WTC11 (cell line): ENCODE data around the gene CD226. TPM values are rescaled to one million over a fixed set of nuclear protein-coding genes. Genes with fewer than 3 reads are reported as not detected.
A peak's percentile ranks its signal among the peaks of the same experiment; 100 is the strongest.

Experiments
- ATAC-seq: fragments of 200-7000 bp; cut with Tn5 transposase; 2 replicates; pipeline ENCODE4 v1.10.0; 2021; ENCODE audit warnings: mild to moderate bottlenecking, moderate library complexity
- CTCF ChIA-PET: fragments of 300-600 bp; sonication (Branson Sonifier 250); formaldehyde crosslinking; loops from one replicate; lab custom pipeline; 2021; ENCODE audit warnings: antibody characterized with exemption; lab: Charles Lee
- POLR2A ChIA-PET: fragments of 350-600 bp; sonication (Branson Sonifier 250); formaldehyde crosslinking; loops from one replicate; lab custom pipeline; 2021; ENCODE audit warnings: antibody characterized with exemption; lab: Charles Lee
- DNase-seq: peaks from one replicate; pipeline ENCODE4 v3.0.0; 2021; ENCODE audit warnings: low spot score
- H3K27ac Mint-ChIP-seq: 2 replicates; pipeline ENCODE4 v1.8.0; 2021; ENCODE audit warnings: mixed read lengths
- H3K27me3 Mint-ChIP-seq: 2 replicates; pipeline ENCODE4 v1.8.0; 2021; ENCODE audit warnings: low read depth, mild to moderate bottlenecking, moderate library complexity, mixed read lengths
- H3K36me3 Mint-ChIP-seq: 2 replicates; pipeline ENCODE4 v1.8.0; 2021; ENCODE audit warnings: mixed read lengths
- H3K4me1 Mint-ChIP-seq: 2 replicates; pipeline ENCODE4 v1.8.0; 2022; ENCODE audit warnings: mixed read lengths
- H3K4me3 Mint-ChIP-seq: 2 replicates; pipeline ENCODE4 v1.8.0; 2021; ENCODE audit warnings: mild to moderate bottlenecking, moderate library complexity, mixed read lengths
- H3K9me3 Mint-ChIP-seq: 2 replicates; pipeline ENCODE4 v1.8.0; 2021; ENCODE audit warnings: mixed read lengths
- CREM ChIP-seq: sonication (generic); formaldehyde crosslinking; IDR thresholded peaks from 2 replicates; pipeline ENCODE4 v1.8.1; 2022; ENCODE audit warnings: mild to moderate bottlenecking, missing genetic modification reagents, moderate library complexity
- ESRRA ChIP-seq: sonication (generic); formaldehyde crosslinking; IDR thresholded peaks from 2 replicates; pipeline ENCODE4 v1.8.1; 2022; ENCODE audit warnings: mild to moderate bottlenecking, missing genetic modification reagents, borderline replicate concordance
- GRHL2 ChIP-seq: fragments of 250-450 bp; sonication (Bioruptor Pico); IDR thresholded peaks from 2 replicates; pipeline ENCODE4 v1.8.0; 2022; ENCODE audit warnings: mild to moderate bottlenecking, moderate library complexity; ENCODE audit not compliant: insufficient replicate concordance, severe bottlenecking
- IRF2 ChIP-seq: sonication (generic); formaldehyde crosslinking; IDR thresholded peaks from 2 replicates; pipeline ENCODE4 v1.8.0; 2022; ENCODE audit warnings: low read depth, missing genetic modification reagents, borderline replicate concordance
- MYBL2 ChIP-seq: sonication (generic); formaldehyde crosslinking; IDR thresholded peaks from 2 replicates; pipeline ENCODE4 v1.8.1; 2023; ENCODE audit warnings: mild to moderate bottlenecking, moderate library complexity, missing genetic modification reagents
- NFATC4 ChIP-seq: fragments of 250-450 bp; sonication (Bioruptor Pico); IDR thresholded peaks from 2 replicates; pipeline ENCODE4 v1.9.0; 2021; ENCODE audit warnings: mild to moderate bottlenecking
- NFYB ChIP-seq: sonication (generic); formaldehyde crosslinking; conservative IDR thresholded peaks from 2 replicates; pipeline ENCODE4 v1.8.0; 2022; ENCODE audit warnings: low read depth, missing genetic modification reagents
- SMAD3 ChIP-seq: sonication (generic); formaldehyde crosslinking; IDR thresholded peaks from 2 replicates; pipeline ENCODE4 v1.8.0; 2022; ENCODE audit warnings: missing genetic modification reagents, mild to moderate bottlenecking, borderline replicate concordance
- SMAD4 ChIP-seq: sonication (generic); formaldehyde crosslinking; IDR thresholded peaks from 2 replicates; pipeline ENCODE4 v1.8.0; 2022; ENCODE audit warnings: mild to moderate bottlenecking, missing genetic modification reagents
- TEAD4 ChIP-seq: sonication (generic); formaldehyde crosslinking; IDR thresholded peaks from 2 replicates; pipeline ENCODE4 v1.8.0; 2022; ENCODE audit warnings: mild to moderate bottlenecking, missing genetic modification reagents
- total RNA-seq: library from RNA; stranded (reverse); gene quantifications from 3 replicates; pipeline ENCODE4 v1.2.3, GENCODE V29; 2021
- TF ChIP-seq, protein P1 (sequence below): sonication (generic); formaldehyde crosslinking; IDR thresholded peaks from 2 replicates; pipeline ENCODE4 v1.8.1; 2023; ENCODE audit warnings: mild to moderate bottlenecking, moderate library complexity, missing genetic modification reagents
- TF ChIP-seq, protein P2 (sequence below): sonication (generic); formaldehyde crosslinking; IDR thresholded peaks from 2 replicates; pipeline ENCODE4 v1.8.1; 2022; ENCODE audit warnings: low read depth, mild to moderate bottlenecking, moderate library complexity, missing genetic modification reagents, borderline replicate concordance
- TF ChIP-seq, protein P3 (sequence below): sonication (generic); formaldehyde crosslinking; IDR thresholded peaks from 2 replicates; pipeline ENCODE4 v1.8.0; 2023; ENCODE audit warnings: missing genetic modification reagents, mild to moderate bottlenecking, borderline replicate concordance
- TF ChIP-seq, protein P4 (sequence below): fragments of 200-600 bp; IDR thresholded peaks from 2 replicates; pipeline ENCODE4 v1.8.0; 2022; ENCODE audit warnings: antibody characterized with exemption
- TF ChIP-seq, protein P5 (sequence below): fragments of 250-450 bp; sonication (Bioruptor Pico); IDR thresholded peaks from 2 replicates; pipeline ENCODE4 v2.1.2; 2022; ENCODE audit warnings: mild to moderate bottlenecking, moderate library complexity
- TF ChIP-seq, protein P6 (sequence below): fragments of 250-450 bp; sonication (Bioruptor Pico); IDR thresholded peaks from 2 replicates; pipeline ENCODE4 v1.9.0; 2021; ENCODE audit warnings: mild to moderate bottlenecking
- TF ChIP-seq, protein P7 (sequence below): sonication (generic); formaldehyde crosslinking; IDR thresholded peaks from 2 replicates; pipeline ENCODE4 v1.8.1; 2023; ENCODE audit warnings: mild to moderate bottlenecking, missing genetic modification reagents, borderline replicate concordance

The CD226 gene
- total RNA-seq, 1 experiment from 2014 or later, result 0.24 TPM

DNA sequence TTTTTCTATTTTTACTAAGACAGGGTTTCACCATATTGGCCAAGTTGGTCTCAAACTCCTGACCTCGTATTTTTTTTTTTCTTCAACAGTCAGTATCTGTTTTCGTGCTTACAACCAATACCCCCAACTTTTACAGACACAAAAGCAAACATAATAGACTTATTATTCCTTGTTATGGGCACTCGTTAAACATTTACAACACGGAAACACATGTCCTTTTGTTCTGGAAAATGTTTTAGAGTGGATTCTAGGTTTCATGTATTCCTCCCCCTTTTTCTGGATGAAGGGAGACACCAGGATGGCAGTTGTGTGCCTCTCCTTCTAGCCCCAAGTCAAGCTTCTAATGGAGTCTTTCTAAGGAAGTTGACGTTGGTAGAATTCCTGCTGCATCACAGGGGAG is 88.8 kb downstream of the CD226 start:
- CTCF ChIA-PET, result no interaction called here
- DNase-seq (no peak), ATAC-seq (no peak)
- H3K4me3 Mint-ChIP-seq, result no peak overlapping the region
- POLR2A ChIA-PET, result no interaction called here
- no peaks in the 10 kb centered on the region for H3K36me3 Mint-ChIP-seq
- H3K27ac Mint-ChIP-seq, result no peak overlapping the region
- TF ChIP-seq, protein P1, sequence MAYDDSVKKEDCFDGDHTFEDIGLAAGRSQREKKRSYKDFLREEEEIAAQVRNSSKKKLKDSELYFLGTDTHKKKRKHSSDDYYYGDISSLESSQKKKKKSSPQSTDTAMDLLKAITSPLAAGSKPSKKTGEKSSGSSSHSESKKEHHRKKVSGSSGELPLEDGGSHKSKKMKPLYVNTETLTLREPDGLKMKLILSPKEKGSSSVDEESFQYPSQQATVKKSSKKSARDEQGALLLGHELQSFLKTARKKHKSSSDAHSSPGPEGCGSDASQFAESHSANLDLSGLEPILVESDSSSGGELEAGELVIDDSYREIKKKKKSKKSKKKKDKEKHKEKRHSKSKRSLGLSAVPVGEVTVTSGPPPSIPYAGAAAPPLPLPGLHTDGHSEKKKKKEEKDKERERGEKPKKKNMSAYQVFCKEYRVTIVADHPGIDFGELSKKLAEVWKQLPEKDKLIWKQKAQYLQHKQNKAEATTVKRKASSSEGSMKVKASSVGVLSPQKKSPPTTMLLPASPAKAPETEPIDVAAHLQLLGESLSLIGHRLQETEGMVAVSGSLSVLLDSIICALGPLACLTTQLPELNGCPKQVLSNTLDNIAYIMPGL (CRISPR knock-in tag), result no peak
- TF ChIP-seq, protein P2, sequence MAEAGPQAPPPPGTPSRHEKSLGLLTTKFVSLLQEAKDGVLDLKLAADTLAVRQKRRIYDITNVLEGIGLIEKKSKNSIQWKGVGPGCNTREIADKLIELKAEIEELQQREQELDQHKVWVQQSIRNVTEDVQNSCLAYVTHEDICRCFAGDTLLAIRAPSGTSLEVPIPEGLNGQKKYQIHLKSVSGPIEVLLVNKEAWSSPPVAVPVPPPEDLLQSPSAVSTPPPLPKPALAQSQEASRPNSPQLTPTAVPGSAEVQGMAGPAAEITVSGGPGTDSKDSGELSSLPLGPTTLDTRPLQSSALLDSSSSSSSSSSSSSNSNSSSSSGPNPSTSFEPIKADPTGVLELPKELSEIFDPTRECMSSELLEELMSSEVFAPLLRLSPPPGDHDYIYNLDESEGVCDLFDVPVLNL (CRISPR knock-in tag), result no peak
- TF ChIP-seq IRF2 (CRISPR knock-in tag) (no peak), CREM (CRISPR knock-in tag) (no peak), ESRRA (CRISPR knock-in tag) (no peak), SMAD3 (CRISPR knock-in tag) (no peak), MYBL2 (CRISPR knock-in tag) (no peak), GRHL2 (CRISPR knock-in tag) (no peak)
- TF ChIP-seq, protein P3, sequence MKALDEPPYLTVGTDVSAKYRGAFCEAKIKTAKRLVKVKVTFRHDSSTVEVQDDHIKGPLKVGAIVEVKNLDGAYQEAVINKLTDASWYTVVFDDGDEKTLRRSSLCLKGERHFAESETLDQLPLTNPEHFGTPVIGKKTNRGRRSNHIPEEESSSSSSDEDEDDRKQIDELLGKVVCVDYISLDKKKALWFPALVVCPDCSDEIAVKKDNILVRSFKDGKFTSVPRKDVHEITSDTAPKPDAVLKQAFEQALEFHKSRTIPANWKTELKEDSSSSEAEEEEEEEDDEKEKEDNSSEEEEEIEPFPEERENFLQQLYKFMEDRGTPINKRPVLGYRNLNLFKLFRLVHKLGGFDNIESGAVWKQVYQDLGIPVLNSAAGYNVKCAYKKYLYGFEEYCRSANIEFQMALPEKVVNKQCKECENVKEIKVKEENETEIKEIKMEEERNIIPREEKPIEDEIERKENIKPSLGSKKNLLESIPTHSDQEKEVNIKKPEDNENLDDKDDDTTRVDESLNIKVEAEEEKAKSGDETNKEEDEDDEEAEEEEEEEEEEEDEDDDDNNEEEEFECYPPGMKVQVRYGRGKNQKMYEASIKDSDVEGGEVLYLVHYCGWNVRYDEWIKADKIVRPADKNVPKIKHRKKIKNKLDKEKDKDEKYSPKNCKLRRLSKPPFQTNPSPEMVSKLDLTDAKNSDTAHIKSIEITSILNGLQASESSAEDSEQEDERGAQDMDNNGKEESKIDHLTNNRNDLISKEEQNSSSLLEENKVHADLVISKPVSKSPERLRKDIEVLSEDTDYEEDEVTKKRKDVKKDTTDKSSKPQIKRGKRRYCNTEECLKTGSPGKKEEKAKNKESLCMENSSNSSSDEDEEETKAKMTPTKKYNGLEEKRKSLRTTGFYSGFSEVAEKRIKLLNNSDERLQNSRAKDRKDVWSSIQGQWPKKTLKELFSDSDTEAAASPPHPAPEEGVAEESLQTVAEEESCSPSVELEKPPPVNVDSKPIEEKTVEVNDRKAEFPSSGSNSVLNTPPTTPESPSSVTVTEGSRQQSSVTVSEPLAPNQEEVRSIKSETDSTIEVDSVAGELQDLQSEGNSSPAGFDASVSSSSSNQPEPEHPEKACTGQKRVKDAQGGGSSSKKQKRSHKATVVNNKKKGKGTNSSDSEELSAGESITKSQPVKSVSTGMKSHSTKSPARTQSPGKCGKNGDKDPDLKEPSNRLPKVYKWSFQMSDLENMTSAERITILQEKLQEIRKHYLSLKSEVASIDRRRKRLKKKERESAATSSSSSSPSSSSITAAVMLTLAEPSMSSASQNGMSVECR (CRISPR knock-in tag), result no peak
- TF ChIP-seq, protein P4, sequence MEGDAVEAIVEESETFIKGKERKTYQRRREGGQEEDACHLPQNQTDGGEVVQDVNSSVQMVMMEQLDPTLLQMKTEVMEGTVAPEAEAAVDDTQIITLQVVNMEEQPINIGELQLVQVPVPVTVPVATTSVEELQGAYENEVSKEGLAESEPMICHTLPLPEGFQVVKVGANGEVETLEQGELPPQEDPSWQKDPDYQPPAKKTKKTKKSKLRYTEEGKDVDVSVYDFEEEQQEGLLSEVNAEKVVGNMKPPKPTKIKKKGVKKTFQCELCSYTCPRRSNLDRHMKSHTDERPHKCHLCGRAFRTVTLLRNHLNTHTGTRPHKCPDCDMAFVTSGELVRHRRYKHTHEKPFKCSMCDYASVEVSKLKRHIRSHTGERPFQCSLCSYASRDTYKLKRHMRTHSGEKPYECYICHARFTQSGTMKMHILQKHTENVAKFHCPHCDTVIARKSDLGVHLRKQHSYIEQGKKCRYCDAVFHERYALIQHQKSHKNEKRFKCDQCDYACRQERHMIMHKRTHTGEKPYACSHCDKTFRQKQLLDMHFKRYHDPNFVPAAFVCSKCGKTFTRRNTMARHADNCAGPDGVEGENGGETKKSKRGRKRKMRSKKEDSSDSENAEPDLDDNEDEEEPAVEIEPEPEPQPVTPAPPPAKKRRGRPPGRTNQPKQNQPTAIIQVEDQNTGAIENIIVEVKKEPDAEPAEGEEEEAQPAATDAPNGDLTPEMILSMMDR, result no peak
- H3K4me1 Mint-ChIP-seq, result no peaks in the 10 kb centered on the region; the same call in 1 of the 2 replicates
- H3K9me3 Mint-ChIP-seq, result no peaks in the 10 kb centered on the region
- H3K27me3 Mint-ChIP-seq, result no peaks in the 10 kb centered on the region

DNA sequence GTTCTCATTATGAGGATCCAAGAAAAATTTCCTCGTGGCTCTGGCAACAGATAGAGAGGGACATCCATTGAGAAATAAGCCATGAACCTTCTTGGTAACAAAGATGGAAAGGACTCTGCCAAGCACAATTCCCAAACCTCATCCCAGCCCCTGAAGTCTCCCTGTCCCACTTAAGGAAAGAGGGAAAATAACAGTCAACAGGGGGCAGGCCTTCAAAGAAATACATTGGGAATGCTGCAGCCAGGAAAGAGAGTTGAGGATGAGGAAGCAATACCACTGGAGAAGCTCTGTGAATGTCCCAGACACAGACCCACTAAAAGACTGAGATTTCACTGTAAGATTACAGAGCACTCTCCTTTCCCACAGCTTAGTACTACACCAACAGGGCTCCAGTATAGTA is 93.2 kb downstream of the CD226 start:
- Mint-ChIP-seq H3K4me3 (no peak overlapping the region), H3K36me3 (no peaks in the 10 kb centered on the region), H3K27ac (0 out of 2 replicates have a peak overlapping the region, but pooled peaks have one; percentile 2), H3K27me3 (no peaks in the 10 kb centered on the region), H3K4me1 (no peaks in the 10 kb centered on the region; the same call in 1 of the 2 replicates), H3K9me3 (no peaks in the 10 kb centered on the region)
- ChIA-PET CTCF (interaction anchor here (0.7 to 0.9 kb wide), 4 partner anchors 8 to 16 kb away, joined by 3 to 6 read pairs (median 4); no protein-coding TSS in a partner anchor), POLR2A (no interaction called here)
- peak; percentile 79 for ATAC-seq
- DNase-seq, result no peak
- TF ChIP-seq, protein P5, sequence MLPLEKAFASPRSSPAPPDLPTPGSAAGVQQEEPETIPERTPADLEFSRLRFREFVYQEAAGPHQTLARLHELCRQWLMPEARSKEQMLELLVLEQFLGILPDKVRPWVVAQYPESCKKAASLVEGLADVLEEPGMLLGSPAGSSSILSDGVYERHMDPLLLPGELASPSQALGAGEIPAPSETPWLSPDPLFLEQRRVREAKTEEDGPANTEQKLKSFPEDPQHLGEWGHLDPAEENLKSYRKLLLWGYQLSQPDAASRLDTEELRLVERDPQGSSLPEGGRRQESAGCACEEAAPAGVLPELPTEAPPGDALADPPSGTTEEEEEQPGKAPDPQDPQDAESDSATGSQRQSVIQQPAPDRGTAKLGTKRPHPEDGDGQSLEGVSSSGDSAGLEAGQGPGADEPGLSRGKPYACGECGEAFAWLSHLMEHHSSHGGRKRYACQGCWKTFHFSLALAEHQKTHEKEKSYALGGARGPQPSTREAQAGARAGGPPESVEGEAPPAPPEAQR (CRISPR knock-in tag), result no peak
- TF ChIP-seq TEAD4 (CRISPR knock-in tag), result no peak
- no peak for TF ChIP-seq NFATC4 (CRISPR knock-in tag)
- no peak for TF ChIP-seq CREM (CRISPR knock-in tag)
- no peak for TF ChIP-seq SMAD4 (CRISPR knock-in tag)
- TF ChIP-seq, protein P6, sequence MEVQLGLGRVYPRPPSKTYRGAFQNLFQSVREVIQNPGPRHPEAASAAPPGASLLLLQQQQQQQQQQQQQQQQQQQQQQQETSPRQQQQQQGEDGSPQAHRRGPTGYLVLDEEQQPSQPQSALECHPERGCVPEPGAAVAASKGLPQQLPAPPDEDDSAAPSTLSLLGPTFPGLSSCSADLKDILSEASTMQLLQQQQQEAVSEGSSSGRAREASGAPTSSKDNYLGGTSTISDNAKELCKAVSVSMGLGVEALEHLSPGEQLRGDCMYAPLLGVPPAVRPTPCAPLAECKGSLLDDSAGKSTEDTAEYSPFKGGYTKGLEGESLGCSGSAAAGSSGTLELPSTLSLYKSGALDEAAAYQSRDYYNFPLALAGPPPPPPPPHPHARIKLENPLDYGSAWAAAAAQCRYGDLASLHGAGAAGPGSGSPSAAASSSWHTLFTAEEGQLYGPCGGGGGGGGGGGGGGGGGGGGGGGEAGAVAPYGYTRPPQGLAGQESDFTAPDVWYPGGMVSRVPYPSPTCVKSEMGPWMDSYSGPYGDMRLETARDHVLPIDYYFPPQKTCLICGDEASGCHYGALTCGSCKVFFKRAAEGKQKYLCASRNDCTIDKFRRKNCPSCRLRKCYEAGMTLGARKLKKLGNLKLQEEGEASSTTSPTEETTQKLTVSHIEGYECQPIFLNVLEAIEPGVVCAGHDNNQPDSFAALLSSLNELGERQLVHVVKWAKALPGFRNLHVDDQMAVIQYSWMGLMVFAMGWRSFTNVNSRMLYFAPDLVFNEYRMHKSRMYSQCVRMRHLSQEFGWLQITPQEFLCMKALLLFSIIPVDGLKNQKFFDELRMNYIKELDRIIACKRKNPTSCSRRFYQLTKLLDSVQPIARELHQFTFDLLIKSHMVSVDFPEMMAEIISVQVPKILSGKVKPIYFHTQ (CRISPR knock-in tag), result no peak
- no peak for TF ChIP-seq NFYB (CRISPR knock-in tag)
- TF ChIP-seq, protein P7, sequence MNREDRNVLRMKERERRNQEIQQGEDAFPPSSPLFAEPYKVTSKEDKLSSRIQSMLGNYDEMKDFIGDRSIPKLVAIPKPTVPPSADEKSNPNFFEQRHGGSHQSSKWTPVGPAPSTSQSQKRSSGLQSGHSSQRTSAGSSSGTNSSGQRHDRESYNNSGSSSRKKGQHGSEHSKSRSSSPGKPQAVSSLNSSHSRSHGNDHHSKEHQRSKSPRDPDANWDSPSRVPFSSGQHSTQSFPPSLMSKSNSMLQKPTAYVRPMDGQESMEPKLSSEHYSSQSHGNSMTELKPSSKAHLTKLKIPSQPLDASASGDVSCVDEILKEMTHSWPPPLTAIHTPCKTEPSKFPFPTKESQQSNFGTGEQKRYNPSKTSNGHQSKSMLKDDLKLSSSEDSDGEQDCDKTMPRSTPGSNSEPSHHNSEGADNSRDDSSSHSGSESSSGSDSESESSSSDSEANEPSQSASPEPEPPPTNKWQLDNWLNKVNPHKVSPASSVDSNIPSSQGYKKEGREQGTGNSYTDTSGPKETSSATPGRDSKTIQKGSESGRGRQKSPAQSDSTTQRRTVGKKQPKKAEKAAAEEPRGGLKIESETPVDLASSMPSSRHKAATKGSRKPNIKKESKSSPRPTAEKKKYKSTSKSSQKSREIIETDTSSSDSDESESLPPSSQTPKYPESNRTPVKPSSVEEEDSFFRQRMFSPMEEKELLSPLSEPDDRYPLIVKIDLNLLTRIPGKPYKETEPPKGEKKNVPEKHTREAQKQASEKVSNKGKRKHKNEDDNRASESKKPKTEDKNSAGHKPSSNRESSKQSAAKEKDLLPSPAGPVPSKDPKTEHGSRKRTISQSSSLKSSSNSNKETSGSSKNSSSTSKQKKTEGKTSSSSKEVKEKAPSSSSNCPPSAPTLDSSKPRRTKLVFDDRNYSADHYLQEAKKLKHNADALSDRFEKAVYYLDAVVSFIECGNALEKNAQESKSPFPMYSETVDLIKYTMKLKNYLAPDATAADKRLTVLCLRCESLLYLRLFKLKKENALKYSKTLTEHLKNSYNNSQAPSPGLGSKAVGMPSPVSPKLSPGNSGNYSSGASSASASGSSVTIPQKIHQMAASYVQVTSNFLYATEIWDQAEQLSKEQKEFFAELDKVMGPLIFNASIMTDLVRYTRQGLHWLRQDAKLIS, result no peak
